Lower leg skin (tissue), 3 donors: Measurements from ENCODE around the gene KRTAP4-4.

Experiments used
- CTCF ChIP-seq, 3 donors: fragments of 450-650 bp; IDR thresholded peaks; one replicate each; pipeline ENCODE4 v1.5.1; 2016; ENCODE audit warnings: antibody characterized with exemption in 3 of 3, mild to moderate bottlenecking in 3 of 3, moderate library complexity in 2 of 3
- POLR2A ChIP-seq, 2 donors: fragments of 450-650 bp; IDR thresholded peaks; one replicate each; pipeline ENCODE4 v1.6.1; 2016 to 2017; ENCODE audit warnings: antibody characterized with exemption in 2 of 2, mild to moderate bottlenecking in 1 of 2, moderate library complexity in 1 of 2

- no peak for TF ChIP-seq CTCF (IDR thresholded peaks at IDR 0.05)
- no peak for TF ChIP-seq POLR2A (IDR thresholded peaks at IDR 0.05)
These were observed 33.2 kb downstream of the KRTAP4-4 start for GRCh38 chr17:41127371-41127770.
